ENCODE measurements around the gene SEC61G.

The SEC61G gene

GRCh38 chr7:54709283-54709682 lies 49.7 kb downstream of the SEC61G start:
- no peak for DNase-seq (ENCODE audit: low read depth in 1 of 2, low spot score in 1 of 2)
- no peak overlapping the region for H3K27ac ChIP-seq (replicated peaks)
- TF ChIP-seq SPI1 (IDR thresholded peaks at IDR 0.05; ENCODE audit: borderline replicate concordance, low read depth), result no peak
- no peak for TF ChIP-seq CTCF (IDR thresholded peaks at IDR 0.05; ENCODE audit: insufficient read depth, low read length)
- no peak for TF ChIP-seq POLR2AphosphoS5 (IDR thresholded peaks at IDR 0.05; ENCODE audit: low read depth)
- no peak for TF ChIP-seq GABPA (IDR thresholded peaks at IDR 0.05; ENCODE audit: low read depth)
- TF ChIP-seq REST (IDR thresholded peaks at IDR 0.05; ENCODE audit: insufficient replicate concordance, low read depth), result no peak

GRCh38 chr7:54705436-54705835 lies 53.6 kb downstream of the SEC61G start:
- peak; percentile 31 to 57 for DNase-seq (ENCODE audit: low read depth in 1 of 2, low spot score in 1 of 2)
- no peak overlapping the region for H3K4me3 ChIP-seq (replicated peaks; ENCODE audit: insufficient read depth, low read length)
- no peaks in the 10 kb centered on the region for H3K27me3 ChIP-seq (ENCODE audit: insufficient read depth, poor library complexity, severe bottlenecking)
- TF ChIP-seq GABPA (IDR thresholded peaks at IDR 0.05; ENCODE audit: low read depth), result no peak
- no peak for TF ChIP-seq POLR2AphosphoS5 (IDR thresholded peaks at IDR 0.05; ENCODE audit: low read depth)
- TF ChIP-seq REST (IDR thresholded peaks at IDR 0.05; ENCODE audit: insufficient replicate concordance, low read depth), result no peak
- TF ChIP-seq SPI1 (IDR thresholded peaks at IDR 0.05; ENCODE audit: borderline replicate concordance, low read depth), result no peak
- TF ChIP-seq CTCF (IDR thresholded peaks at IDR 0.05; ENCODE audit: insufficient read depth, low read length), result no peak
- no peak overlapping the region for H3K27ac ChIP-seq (replicated peaks)

More at GRCh38 chr7:54709283-54709682, 49.7 kb downstream of the SEC61G start:
- no peaks in the 10 kb centered on the region for H3K27me3 ChIP-seq (ENCODE audit: insufficient read depth, poor library complexity, severe bottlenecking)
- H3K4me3 ChIP-seq (replicated peaks; ENCODE audit: insufficient read depth, low read length), result no peak overlapping the region

- Histone ChIP-seq H3K27me3 (ENCODE audit: insufficient read depth, poor library complexity, severe bottlenecking) (no peaks in the 10 kb centered on the region), H3K27ac (replicated peaks) (no peak overlapping the region), H3K4me3 (replicated peaks; ENCODE audit: insufficient read depth, low read length) (no peak overlapping the region)
- no peak for DNase-seq (ENCODE audit: low read depth in 1 of 2, low spot score in 1 of 2)
- TF ChIP-seq SPI1 (IDR thresholded peaks at IDR 0.05; ENCODE audit: borderline replicate concordance, low read depth) (no peak), GABPA (IDR thresholded peaks at IDR 0.05; ENCODE audit: low read depth) (no peak), CTCF (IDR thresholded peaks at IDR 0.05; ENCODE audit: insufficient read depth, low read length) (no peak), REST (IDR thresholded peaks at IDR 0.05; ENCODE audit: insufficient replicate concordance, low read depth) (no peak), POLR2AphosphoS5 (IDR thresholded peaks at IDR 0.05; ENCODE audit: low read depth) (no peak)
Measured at GRCh38 chr7:54704851-54705250, 54.2 kb downstream of the SEC61G start.

Measured in HL-60 (cell line).